ENCODE measurements around the gene ZC3H4. TPM values are rescaled to one million over a fixed set of nuclear protein-coding genes. Genes with fewer than 3 reads are reported as not detected.
A peak's percentile ranks its signal among the peaks of the same experiment; 100 is the strongest.

ZC3H4 gene
- total and polyA plus RNA-seq, 2 of the 8 experiments (the other 6 are each of a cell fraction or from before 2014, with no cell fraction given): 6.6 to 92.0 TPM

DNA sequence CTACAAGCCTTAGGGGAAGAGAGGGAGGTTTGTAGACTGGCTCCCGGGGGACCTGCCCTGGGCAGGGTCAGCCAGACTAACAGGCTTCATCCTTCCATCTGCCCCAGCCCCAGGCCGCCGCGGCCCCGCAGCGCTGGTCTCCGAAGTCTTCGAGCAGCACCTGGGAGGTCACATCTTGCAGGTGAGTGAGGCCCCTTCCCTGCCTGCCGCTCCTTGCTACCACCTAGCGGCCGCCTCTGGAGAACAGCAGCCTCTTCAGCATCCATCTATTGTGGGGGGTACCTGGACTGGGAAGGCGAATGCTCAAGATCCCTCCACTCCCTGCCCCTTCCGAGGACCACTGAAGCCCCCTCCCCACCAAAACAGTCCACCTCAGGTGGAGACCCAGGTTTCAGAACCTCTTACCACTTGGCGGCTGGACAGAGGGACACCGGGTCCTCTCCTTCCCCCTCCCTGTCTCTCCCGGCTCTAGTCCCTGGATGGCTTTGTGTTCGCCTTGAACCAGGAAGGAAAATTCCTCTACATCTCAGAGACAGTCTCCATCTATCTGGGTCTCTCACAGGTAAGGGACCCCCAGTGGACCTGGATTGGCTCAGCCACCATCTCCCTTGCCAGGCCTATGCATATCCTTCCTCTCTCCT lies 81.3 kb downstream of the ZC3H4 start (continued):
- TF ChIP-seq CTCF (IDR thresholded peaks at IDR 0.05; ENCODE audit: control extremely low read depth in 1 of 3, insufficient read depth in 1 of 3, low read depth in 1 of 3, low read length in 3 of 3) (peak; percentile 87 to 96 (median 91)), YY1 (IDR thresholded peaks at IDR 0.05; ENCODE audit: low read depth, low read length) (peak; percentile 40; the same call in 1 of the 2 replicates), MAX (IDR thresholded peaks at IDR 0.05) (peak; percentile 72), E2F6 (IDR thresholded peaks at IDR 0.05) (peak; percentile 42; the same call in 1 of the 2 replicates), SIN3A (conservative IDR thresholded peaks at IDR 0.05 in 1 of 2, IDR thresholded peaks at IDR 0.05 in 1 of 2; ENCODE audit: low read depth in 1 of 2, low read length in 2 of 2) (no peak)
